ENCODE data around the gene FIBP. TPM values are rescaled to one million over a fixed set of nuclear protein-coding genes. Genes with fewer than 3 reads are reported as not detected.
"Not testable (repeated sequence)": the region's sequence is repeated elsewhere in the genome, so short reads cannot be mapped to it uniquely, and the experiment has no call there.

FIBP gene
- total RNA-seq, 1 donor, result 144 TPM

DNA sequence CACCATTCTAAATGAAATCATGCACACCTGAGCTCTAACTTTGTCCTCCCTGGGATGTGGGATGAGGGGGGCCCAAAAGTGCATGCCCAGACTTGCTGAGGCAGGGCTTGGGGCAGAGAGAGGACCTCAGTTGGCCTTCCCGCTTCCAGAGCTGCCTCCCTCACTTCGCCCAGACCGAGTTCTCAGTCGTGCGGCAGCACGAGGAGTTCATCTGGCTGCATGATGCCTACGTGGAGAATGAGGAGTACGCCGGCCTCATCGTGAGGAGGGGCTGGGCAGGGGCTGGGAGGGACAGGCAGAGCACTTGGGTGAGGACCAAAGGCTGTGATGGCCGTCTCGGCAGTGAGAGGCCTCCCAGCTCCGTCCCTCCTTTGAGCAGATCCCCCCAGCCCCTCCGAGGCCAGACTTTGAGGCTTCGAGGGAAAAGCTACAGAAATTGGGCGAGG lies 38.5 kb downstream of the FIBP start:
- TF ChIP-seq, protein P1, sequence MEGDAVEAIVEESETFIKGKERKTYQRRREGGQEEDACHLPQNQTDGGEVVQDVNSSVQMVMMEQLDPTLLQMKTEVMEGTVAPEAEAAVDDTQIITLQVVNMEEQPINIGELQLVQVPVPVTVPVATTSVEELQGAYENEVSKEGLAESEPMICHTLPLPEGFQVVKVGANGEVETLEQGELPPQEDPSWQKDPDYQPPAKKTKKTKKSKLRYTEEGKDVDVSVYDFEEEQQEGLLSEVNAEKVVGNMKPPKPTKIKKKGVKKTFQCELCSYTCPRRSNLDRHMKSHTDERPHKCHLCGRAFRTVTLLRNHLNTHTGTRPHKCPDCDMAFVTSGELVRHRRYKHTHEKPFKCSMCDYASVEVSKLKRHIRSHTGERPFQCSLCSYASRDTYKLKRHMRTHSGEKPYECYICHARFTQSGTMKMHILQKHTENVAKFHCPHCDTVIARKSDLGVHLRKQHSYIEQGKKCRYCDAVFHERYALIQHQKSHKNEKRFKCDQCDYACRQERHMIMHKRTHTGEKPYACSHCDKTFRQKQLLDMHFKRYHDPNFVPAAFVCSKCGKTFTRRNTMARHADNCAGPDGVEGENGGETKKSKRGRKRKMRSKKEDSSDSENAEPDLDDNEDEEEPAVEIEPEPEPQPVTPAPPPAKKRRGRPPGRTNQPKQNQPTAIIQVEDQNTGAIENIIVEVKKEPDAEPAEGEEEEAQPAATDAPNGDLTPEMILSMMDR (IDR thresholded peaks at IDR 0.05; ENCODE audit: insufficient read depth, low read depth, low read length), result no peak
- H3K4me3 ChIP-seq (ENCODE audit: low read depth, low read length), result no peak overlapping the region
- no peak for DNase-seq (ENCODE audit: low read depth)

DNA sequence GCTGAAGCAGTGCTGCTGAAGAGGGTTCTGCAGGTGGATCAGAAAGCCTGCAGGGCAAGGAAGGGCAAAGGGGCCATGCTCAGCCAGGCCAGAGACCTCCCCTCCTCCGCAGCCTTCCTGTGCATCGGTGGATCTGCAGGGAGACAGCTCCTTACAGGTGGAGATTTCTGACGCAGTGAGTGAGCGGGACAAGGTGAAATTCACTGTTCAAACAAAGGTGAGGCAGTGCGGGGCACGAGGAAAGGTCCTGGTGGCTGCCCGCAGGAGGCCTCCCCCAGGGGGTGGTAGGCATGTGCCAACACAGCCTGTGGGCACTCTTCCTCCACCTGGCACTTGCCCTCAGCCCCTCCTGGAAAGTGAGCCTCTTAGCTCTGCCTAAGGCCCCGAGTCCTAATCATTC lies 38.9 kb downstream of the FIBP start:
- DNase-seq (ENCODE audit: low read depth), result no peak
- no peak overlapping the region for H3K4me3 ChIP-seq (ENCODE audit: low read depth, low read length)

DNA sequence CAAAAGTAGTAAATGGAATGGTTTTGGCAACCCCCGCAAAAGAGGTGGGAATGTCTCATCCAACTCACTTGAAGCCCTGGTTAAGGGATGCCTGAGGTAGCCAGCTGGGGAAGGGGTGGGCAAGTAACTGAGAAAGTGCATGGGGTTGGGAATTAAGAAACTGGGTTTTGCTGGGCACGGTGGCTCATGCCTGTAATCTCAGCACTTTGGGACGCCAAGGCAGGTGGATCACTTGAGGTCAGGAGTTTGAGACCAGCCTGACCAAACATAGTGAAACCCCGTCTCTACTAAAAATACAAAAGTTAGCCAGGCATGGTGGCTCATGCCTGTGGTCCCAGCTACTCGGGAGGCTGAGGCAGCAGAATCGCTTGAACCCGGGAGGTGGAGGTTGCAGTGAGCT lies 39.6 kb downstream of the FIBP start:
- DNase-seq (ENCODE audit: low read depth); H3K4me3 ChIP-seq (ENCODE audit: low read depth, low read length): not testable (repeated sequence)

More for the DNA sequence above, 38.9 kb downstream of the FIBP start:
- TF ChIP-seq, protein P1 (IDR thresholded peaks at IDR 0.05; ENCODE audit: insufficient read depth, low read depth, low read length), result no peak

DNA sequence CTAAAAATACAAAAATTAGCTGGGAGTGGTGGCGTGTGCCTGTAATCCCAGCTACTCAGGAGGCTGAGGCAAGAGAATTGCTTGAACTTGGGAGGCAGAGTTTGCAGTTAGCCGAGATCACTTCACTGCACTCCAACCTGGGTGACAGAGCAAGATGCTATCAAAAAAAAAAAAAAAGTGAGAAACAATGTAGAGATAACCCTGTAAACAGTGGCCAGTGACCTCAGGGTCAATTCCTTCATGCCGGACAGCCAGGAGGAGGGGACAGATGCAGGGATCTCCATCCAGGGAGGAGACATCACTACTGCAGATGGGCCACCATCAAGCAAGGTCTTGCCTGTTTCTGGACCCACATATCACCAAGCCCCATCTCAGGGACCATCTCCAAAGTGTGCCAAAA lies 40.5 kb downstream of the FIBP start:
- TF ChIP-seq, protein P1 (IDR thresholded peaks at IDR 0.05; ENCODE audit: insufficient read depth, low read depth, low read length), result no peak
- H3K4me3 ChIP-seq (ENCODE audit: low read depth, low read length), result no peak overlapping the region
- DNase-seq (ENCODE audit: low read depth), result no peak

DNA sequence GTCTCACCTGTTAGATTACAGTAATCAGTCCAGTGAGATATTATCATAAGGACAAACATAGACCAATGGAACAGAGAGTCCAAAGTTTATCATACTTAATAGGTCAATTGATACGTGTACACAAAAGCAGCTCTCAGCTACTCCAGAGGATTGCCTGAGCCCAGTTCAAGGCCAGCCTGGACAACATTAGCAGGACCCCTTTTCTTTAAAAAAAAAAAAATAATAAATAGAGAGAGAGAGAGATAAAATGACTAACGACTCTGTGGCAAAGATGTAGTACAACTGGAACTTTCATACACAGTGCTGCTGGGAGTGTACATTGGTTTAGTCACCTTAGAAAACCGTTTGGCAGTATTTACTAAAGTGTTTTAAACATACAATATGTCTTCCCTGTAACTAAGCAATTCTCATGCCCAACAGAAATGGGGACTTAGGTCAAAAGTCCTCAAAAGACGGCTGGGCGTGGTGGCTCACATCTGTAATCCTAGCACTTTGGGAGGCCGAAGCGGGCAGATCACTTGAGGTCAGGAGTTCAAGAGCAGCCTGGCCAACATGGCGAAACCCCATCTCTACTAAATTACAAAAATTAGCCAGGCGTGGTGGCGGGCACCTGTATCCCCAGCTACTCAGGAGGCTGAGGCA lies 43.9 kb downstream of the FIBP start:
- TF ChIP-seq, protein P1 (IDR thresholded peaks at IDR 0.05; ENCODE audit: insufficient read depth, low read depth, low read length), result no peak
- DNase-seq (ENCODE audit: low read depth), result no peak
- no peak overlapping the region for H3K4me3 ChIP-seq (ENCODE audit: low read depth, low read length)

DNA sequence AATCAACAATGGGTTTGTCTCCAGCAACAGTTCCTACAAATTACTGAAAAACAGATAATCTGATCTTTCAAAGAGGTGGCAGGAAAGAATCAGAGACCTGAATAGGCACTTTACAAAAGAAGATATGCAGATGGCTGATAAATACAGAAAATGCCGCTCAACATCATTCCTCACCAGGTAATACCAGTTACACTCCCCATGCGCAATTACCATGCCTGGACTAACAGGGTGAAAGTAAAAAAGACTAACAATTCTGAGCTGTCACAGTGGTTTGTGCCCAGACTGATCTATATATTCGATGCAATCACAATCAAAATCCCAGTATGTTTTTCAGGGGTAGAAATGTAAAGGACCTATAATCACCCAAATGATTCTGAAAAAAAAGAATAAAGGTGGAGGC lies 44.5 kb downstream of the FIBP start:
- H3K4me3 ChIP-seq (ENCODE audit: low read depth, low read length), result no peak overlapping the region
- no peak for DNase-seq (ENCODE audit: low read depth)
- TF ChIP-seq, protein P1 (IDR thresholded peaks at IDR 0.05; ENCODE audit: insufficient read depth, low read depth, low read length), result no peak

DNA sequence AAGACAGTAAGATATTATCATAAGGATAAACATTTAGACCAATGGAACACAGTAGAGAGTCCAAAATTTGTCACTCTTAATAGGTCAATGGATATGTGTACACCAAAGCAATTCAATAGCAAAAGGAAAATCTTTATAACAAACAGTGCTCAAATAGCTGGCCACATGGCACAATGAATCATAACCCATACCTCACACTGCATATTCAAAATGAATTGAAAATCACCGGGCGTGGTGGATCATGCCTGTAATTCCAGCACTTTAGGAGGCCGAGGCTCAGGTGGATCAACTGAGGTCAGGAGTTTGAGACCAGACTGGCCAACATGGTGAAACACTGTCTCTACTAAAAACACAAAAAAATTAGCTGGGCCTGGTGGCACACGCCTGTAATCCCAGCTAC lies 46.1 kb downstream of the FIBP start:
- no peak overlapping the region for H3K4me3 ChIP-seq (ENCODE audit: low read depth, low read length)
- DNase-seq (ENCODE audit: low read depth), result no peak
- TF ChIP-seq, protein P1 (IDR thresholded peaks at IDR 0.05; ENCODE audit: insufficient read depth, low read depth, low read length), result no peak

Measured in fibroblast of villous mesenchyme (primary cell).